Right renal pelvis (tissue), 4 donors: ENCODE data around the gene B3GNT9. TPM values are rescaled to one million over a fixed set of nuclear protein-coding genes. Genes with fewer than 3 reads are reported as not detected.
A peak's percentile ranks its signal among the peaks of the same experiment; 100 is the strongest.

Source experiments
- DNase-seq, 4 donors: peaks; one replicate each; pipeline ENCODE4 v3.0.0-alpha.2; 2013; ENCODE audit warnings: low read depth in 4 of 4, low spot score in 3 of 4, missing footprints in 1 of 4
- polyA plus RNA-seq, 4 donors: library from polyadenylated mRNA; unstranded; fragments of 120-200 nt; gene quantifications; one replicate each; pipeline ENCODE4 v1.2.1, GENCODE V29; 2013; ENCODE audit not compliant: insufficient read length in 4 of 4

B3GNT9 gene
- polyA plus RNA-seq, 4 donors, result 8.4 to 11.9 (median 10.9) TPM

- DNase-seq, result no peak
Observed at GRCh38 chr16:67186550-67186950, 35.8 kb upstream of the B3GNT9 start.

GRCh38 chr16:67185651-67186134, 34.9 kb upstream of the B3GNT9 start:
- DNase-seq, result no peak

- peak in 3 of 4 donors; percentile 74 to 87 (median 80) for DNase-seq
Observed at GRCh38 chr16:67184995-67185650, 34.3 kb upstream of the B3GNT9 start.

GRCh38 chr16:67184453-67184994, 33.7 kb upstream of the B3GNT9 start:
- DNase-seq, result no peak

GRCh38 chr16:67183627-67184452, 33.0 kb upstream of the B3GNT9 start, which contains the start of gene MATCAP1:
TSS of gene MATCAP1 (minus strand) at chr16:67183963. CDS start at chr16:67180610, 3,353 bp downstream.
- peak; percentile 91 to 96 (median 92) for DNase-seq

- DNase-seq, result no peak
Observed at GRCh38 chr16:67183284-67183626, 32.5 kb upstream of the B3GNT9 start.

GRCh38 chr16:67182288-67182687, 31.5 kb upstream of the B3GNT9 start:
- DNase-seq, result no peak

GRCh38 chr16:67181346-67181745, 30.5 kb upstream of the B3GNT9 start:
- no peak for DNase-seq

- DNase-seq, result no peak
Observed at GRCh38 chr16:67180166-67180565, 29.4 kb upstream of the B3GNT9 start.

- DNase-seq, result no peak
Observed at GRCh38 chr16:67179421-67180080, 28.8 kb upstream of the B3GNT9 start.

- no peak for DNase-seq
Observed at GRCh38 chr16:67177743-67178699, 27.2 kb upstream of the B3GNT9 start.

GRCh38 chr16:67176662-67177061, 25.9 kb upstream of the B3GNT9 start:
- DNase-seq, result no peak

- DNase-seq, result no peak
Observed at GRCh38 chr16:67174706-67175231, 24.0 kb upstream of the B3GNT9 start.

- DNase-seq, result no peak
Observed at GRCh38 chr16:67173808-67174705, 23.3 kb upstream of the B3GNT9 start.

- no peak for DNase-seq
Observed at GRCh38 chr16:67173323-67173722, 22.5 kb upstream of the B3GNT9 start.

GRCh38 chr16:67170949-67171649, 20.3 kb upstream of the B3GNT9 start:
- DNase-seq, result no peak

- no peak for DNase-seq
Observed at GRCh38 chr16:67170168-67170948, 19.6 kb upstream of the B3GNT9 start, which contains the start of gene NOL3. TSS of gene NOL3 (plus strand) at chr16:67170538.
